GM18498 (cell line): ENCODE data around the gene PPFIBP2.

ENCODE experiments used
- ATAC-seq: cut with Tn5 transposase; IDR thresholded peaks from one replicate; pipeline ENCODE4 v1.9.1; 2021; ENCODE audit warnings: mild to moderate bottlenecking, moderate library complexity; ENCODE audit not compliant: unreplicated experiment

PPFIBP2 gene

DNA sequence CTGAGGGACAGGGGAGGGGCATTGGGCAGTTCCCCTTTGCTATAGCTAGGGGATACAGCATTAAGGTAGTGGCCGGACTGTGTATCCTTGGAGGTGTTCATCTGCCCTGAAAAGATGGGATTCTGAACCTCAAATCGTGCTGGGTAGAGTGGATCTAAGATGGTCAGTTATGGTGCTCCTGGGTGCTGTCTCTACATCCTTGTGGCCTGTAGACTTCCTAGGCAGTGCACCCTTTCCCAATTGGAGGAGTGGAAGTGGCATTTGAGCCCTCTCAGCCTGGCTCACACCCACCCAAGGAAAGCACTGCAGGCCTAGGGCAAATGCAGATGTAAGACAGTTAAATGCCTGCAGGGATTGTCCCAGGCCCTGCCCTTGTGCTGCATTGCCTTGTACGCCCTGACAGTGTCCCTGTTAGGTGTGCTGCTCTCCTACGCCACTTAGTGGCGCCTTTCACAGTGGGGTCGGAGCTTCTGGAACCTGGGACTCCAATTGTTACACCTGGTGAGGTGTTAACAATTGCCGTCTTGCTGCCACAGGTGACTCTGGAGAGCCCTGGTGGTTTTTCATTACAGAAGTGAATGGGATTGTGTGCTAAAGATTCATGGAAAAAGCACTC, 35.0 kb downstream of the PPFIBP2 start:
- peak; percentile 89 for ATAC-seq

DNA sequence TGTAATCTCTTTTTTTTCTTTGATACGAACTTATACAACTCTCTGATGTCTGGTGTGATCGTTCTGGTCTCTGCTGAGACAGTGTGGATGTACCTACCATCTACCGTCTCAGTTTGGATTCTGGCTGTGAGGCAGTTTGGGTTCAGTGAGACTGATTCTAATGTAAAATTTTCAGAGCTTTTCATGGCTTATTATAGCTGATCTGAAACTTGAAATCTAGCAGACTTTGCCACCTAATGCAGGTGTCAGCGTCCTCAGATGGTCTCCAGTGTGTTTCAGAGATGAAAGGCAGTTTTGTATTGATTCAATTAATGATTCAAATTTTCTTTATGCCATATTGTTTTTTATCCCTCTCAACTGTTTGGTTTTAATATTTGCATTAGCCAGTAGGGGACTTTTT, 35.9 kb downstream of the PPFIBP2 start:
- ATAC-seq: no peak

DNA sequence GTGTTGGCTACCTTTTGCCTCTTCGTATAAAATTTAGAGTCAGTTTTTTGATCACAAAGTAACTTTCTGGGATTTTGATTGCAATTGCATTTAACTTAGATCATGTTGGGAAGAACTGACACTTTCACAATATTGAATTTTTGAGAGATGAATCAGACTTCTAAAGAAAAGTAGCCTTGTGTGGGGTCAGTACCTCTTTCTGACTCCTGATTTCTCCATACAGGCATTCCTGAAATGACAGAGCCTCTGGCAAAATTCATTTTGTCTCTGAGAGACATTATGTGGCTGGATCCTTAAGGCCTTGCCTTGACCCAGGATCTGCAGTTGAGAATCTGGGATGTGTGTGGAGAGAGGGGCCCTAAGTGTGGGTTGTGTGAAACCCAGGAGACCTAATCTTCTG, 37.8 kb downstream of the PPFIBP2 start:
- no peak for ATAC-seq

GRCh38 chr11:7552666-7553065, 38.9 kb downstream of the PPFIBP2 start:
- ATAC-seq: no peak

GRCh38 chr11:7555052-7555699, 41.4 kb downstream of the PPFIBP2 start:
- no peak for ATAC-seq

- ATAC-seq: no peak
Observed at GRCh38 chr11:7558046-7558445, 44.2 kb downstream of the PPFIBP2 start.

GRCh38 chr11:7559398-7560283, 45.8 kb downstream of the PPFIBP2 start:
- peak; percentile 84 for ATAC-seq

DNA sequence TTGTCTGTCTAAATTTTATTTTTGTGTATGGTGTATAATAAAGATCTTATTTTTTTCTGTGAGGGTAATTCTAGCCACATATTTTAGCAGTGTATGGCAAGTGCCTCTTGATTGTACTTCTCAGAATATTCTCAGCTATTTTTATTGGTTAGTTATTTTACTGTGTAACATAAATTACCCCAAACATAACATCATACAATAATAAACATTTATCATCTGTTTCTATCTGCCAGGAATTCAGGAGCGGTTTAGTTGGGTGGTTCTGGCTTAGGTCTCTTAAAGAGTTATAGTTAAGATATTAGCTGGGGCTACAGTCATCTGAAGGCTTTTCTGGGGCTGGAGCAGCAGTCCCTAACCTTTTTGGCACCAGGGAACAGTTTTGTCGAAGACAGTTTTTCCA, 47.8 kb downstream of the PPFIBP2 start:
- no peak for ATAC-seq

DNA sequence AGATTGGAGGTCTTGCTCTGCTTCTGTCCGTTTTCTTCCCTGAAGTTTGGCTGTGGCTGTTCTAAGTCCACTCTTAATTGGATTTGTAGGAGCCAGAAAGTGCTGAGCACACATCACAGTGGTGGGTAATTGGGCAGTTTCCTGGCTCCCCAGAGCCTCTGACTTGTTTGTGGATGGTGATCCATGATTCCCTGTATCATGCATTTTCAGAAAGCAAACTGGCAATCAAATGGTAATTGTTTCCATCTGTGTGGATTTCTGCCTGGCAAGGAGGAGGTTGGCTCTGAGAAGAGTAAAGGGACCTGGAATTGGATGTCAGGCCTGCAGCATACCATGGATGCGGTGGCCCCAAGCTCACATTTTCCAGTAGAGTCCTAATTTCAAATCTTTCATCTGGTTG, 49.5 kb downstream of the PPFIBP2 start:
- no peak for ATAC-seq

- no peak for ATAC-seq
Observed at GRCh38 chr11:7564803-7565202, 51.0 kb downstream of the PPFIBP2 start.

GRCh38 chr11:7567311-7567710, 53.5 kb downstream of the PPFIBP2 start:
- ATAC-seq: no peak

DNA sequence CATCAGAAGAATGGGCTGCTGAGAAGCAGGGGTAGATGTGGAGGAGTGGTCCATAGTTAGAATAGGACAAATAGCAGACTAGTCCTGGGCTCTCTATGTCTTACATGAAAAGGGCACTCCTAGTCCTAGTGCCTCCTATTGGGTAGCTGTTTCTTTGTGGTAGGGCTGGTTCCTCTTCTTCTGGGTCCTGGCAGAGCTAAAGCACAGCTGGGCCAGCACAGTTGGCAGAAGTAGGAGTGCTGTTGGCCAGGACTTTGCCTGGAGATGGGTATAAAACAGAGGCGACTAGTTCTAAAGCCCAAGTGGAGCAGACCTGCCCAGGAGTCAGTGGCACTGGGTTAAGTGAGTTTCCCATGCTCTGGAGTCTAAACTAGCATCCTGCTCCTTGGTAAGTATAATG, 55.2 kb downstream of the PPFIBP2 start:
- ATAC-seq: no peak

GRCh38 chr11:7570241-7570640, 56.4 kb downstream of the PPFIBP2 start:
- ATAC-seq: no peak

DNA sequence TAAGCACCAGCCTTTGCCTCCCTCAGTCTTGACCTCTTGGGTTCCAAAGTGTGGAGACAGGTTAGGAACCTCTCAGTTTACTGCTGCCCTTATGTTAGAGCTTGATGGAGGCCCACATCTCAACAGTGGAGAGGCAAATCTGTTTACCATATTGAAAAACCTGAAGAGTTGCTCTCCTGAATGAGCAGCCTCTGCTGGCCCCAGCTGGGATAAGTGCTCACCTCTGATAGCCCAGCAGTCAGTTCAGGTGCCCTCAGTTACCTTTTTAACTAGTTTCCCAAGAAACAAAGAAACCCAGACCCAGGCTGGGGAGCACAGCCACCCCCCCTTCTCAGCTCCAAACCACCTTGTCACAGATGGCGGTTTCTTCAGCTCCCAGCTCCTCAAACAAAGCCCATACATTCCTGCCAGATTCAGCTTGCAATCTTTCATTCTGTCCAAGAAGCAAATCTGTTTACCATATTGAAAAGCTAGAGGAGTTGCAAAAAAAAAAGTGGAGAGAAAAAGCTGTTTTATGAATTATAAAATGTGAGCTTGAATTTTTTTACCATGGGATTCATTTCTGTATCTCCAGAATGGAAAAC, 57.2 kb downstream of the PPFIBP2 start:
- ATAC-seq: no peak

DNA sequence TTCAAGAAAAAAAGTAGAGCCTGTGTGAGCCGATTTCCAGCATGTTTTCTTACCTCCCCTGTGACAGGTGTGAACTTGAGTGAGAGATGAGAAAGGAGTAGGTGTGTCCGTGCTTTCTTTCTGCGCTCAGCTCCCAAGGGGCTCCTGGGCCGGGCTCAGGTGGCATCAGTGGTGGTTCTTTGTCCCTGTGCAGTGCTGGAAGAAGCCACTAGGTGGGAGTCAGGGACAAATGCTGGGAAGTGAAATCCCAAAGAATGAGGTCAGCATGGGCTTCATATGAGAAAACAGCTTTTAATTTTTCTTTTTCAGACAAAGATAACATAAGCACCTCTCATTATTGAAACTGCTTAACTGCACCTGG, 57.8 kb downstream of the PPFIBP2 start:
- no peak for ATAC-seq

GRCh38 chr11:7572001-7572712, 58.4 kb downstream of the PPFIBP2 start:
- no peak for ATAC-seq

DNA sequence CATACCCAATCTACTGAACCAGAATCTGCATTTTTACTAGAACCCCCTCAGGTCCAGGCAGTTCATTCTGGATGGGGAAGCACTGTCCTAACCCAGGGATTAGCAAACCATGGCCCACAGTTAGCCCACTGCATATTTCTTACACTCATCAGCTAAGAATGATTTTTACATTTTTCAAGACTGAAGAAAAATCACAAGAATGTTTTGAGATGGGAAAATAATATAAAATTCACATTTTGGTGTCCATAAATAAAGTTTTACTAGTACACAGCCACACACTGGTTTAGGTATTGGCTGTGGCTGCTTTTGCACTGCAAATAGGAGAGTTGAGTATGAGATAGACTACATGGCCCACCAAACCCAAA, 59.4 kb downstream of the PPFIBP2 start:
- no peak for ATAC-seq

- no peak for ATAC-seq
Observed at GRCh38 chr11:7573558-7574296, 59.9 kb downstream of the PPFIBP2 start.

DNA sequence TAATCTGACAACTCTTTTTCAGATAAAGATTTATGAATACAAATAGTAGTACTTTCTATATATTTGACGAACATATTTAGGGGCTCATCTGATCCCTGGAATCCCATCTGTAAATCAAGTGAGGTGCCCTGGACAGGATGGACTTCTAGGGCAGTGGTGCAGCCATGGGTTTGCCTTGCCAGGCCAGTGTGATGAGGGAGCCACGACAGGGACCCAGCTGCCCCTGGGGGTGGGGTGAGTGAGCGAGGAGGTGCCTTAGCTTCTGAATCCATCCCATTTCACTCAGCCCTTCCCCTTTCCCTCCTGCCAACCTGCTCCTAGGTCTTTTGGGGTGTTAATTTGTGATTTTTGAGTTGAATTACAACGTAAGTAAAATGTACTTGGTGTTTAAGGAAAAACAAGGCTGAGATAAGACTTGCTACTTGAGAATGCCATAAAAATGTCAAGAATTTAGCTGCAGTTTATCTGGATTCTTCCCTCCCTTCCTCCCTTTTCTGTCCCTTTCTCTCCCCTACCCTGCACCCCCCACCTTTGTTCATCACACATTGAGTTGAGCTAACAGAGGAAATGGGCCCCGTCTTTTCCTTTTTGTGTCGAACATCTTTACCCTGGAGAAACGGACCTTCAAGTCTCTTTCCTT, 60.8 kb downstream of the PPFIBP2 start:
- ATAC-seq: no peak
